ENCODE results near the gene MAD1L1. TPM values are rescaled to one million over a fixed set of nuclear protein-coding genes. Genes with fewer than 3 reads are reported as not detected.

Gene MAD1L1
- total RNA-seq, 2 experiments from 2014 or later: 58.3 to 65.3 TPM

DNA sequence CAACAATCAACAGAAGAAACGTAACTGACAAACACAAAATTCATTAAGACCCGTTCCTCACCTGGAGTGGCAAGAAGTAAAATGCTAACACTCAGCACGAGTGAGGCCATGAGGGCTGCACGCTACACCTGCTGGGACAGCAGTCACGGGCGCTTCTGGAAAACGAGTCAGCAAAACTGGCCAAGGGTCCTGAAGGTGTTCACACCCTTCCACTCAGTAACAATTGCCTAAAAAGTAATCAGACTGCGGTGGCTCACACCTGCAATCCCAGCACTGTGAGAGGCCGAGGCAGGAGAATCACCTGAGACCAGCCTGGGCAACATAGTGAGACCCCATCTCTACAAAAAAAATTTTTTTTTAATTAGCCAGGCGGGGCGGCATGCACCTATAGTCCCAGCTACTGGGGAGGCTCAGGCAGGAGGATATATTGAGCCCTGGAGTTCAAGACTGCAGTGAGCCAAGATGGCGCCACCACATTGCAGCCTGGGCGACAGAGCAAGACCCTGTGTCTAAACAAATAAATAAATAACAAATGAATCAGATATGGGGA, 199.1 kb downstream of the MAD1L1 start:
- BruUV-seq (replicated peaks): no TSS peak
- intact Hi-C loops (cut with micrococcal nuclease; ENCODE audit: unreplicated experiment): loop anchor here (5.0 kb wide), 1 partner anchor 51 kb away; no protein-coding TSS in a partner anchor
- no peaks in the 10 kb centered on the region for H3K79me2 ChIP-seq (ENCODE audit: insufficient read depth, low read depth, low read length)
- H3K4me1 ChIP-seq (ENCODE audit: insufficient read depth, low read length, poor library complexity, severe bottlenecking): peaks cover 40% of the 10 kb centered on the region
- H2AFZ ChIP-seq (ENCODE audit: low read length): no peak overlapping the region
- CTCF ChIA-PET (ENCODE audit: unreplicated experiment): no interaction called here
- POLR2A ChIA-PET: no interaction called here
- DNase-seq (ENCODE audit: low spot score): no peak
- H3K4me2 ChIP-seq (ENCODE audit: low read length): no peak overlapping the region
- no peak overlapping the region for H3K4me3 ChIP-seq (ENCODE audit: low read depth, low read length, poor library complexity, severe bottlenecking)
- no peaks in the 10 kb centered on the region for H4K20me1 ChIP-seq (ENCODE audit: insufficient read depth, low read length)
- no peak overlapping the region for H3K27ac ChIP-seq (ENCODE audit: low read depth, low read length, poor library complexity, severe bottlenecking)
- H3K9me3 ChIP-seq (ENCODE audit: low read length): no peaks in the 10 kb centered on the region
- no peaks in the 10 kb centered on the region for H3K9me2 ChIP-seq (ENCODE audit: insufficient read depth, low read length)
- no peak for TF ChIP-seq CTCF (conservative IDR thresholded peaks at IDR 0.05; ENCODE audit: low read length)
- no peak for TF ChIP-seq EZH2phosphoT487 (IDR thresholded peaks at IDR 0.05; ENCODE audit: borderline replicate concordance, low read depth, low read length)
- no peaks in the 10 kb centered on the region; the same call in 1 of the 2 replicates for H3K36me3 ChIP-seq (ENCODE audit: insufficient read depth, low read length)

GRCh38 chr7:2032876-2033407, 199.8 kb downstream of the MAD1L1 start:
- no TSS peak for BruUV-seq (replicated peaks)
- Histone ChIP-seq H3K4me1 (ENCODE audit: insufficient read depth, low read length, poor library complexity, severe bottlenecking) (peaks cover 33% of the 10 kb centered on the region), H3K27ac (ENCODE audit: low read depth, low read length, poor library complexity, severe bottlenecking) (no peak overlapping the region), H3K36me3 (ENCODE audit: insufficient read depth, low read length) (no peaks in the 10 kb centered on the region; the same call in 1 of the 2 replicates), H3K9me2 (ENCODE audit: insufficient read depth, low read length) (no peaks in the 10 kb centered on the region), H2AFZ (ENCODE audit: low read length) (no peak overlapping the region), H4K20me1 (ENCODE audit: insufficient read depth, low read length) (no peaks in the 10 kb centered on the region), H3K4me2 (ENCODE audit: low read length) (no peak overlapping the region), H3K79me2 (ENCODE audit: insufficient read depth, low read depth, low read length) (no peaks in the 10 kb centered on the region), H3K9me3 (ENCODE audit: low read length) (no peaks in the 10 kb centered on the region), H3K4me3 (ENCODE audit: low read depth, low read length, poor library complexity, severe bottlenecking) (no peak overlapping the region)
- POLR2A ChIA-PET: no interaction called here
- intact Hi-C loops (cut with micrococcal nuclease; ENCODE audit: unreplicated experiment): loop anchor here (5.0 kb wide), 1 partner anchor 51 kb away; no protein-coding TSS in a partner anchor
- CTCF ChIA-PET (ENCODE audit: unreplicated experiment): no interaction called here
- TF ChIP-seq EZH2phosphoT487 (IDR thresholded peaks at IDR 0.05; ENCODE audit: borderline replicate concordance, low read depth, low read length) (no peak), CTCF (conservative IDR thresholded peaks at IDR 0.05; ENCODE audit: low read length) (no peak)
- no peak for DNase-seq (ENCODE audit: low spot score)

All from OCI-LY7 (cell line).